Panc1 (cell line): ENCODE results near the gene USP40. TPM values are rescaled to one million over a fixed set of nuclear protein-coding genes. Genes with fewer than 3 reads are reported as not detected.

Experiments used
- ATAC-seq: fragments of 200-7000 bp; cut with Tn5 transposase; 2 replicates; pipeline ENCODE4 v1.9.1; 2020; ENCODE audit warnings: mild to moderate bottlenecking, moderate library complexity
- BruUV-seq: library from RNA; stranded (reverse); fragments of 400-500 nt; replicated peaks from 2 replicates; lab custom pipeline; 2021; lab: Mats Ljungman, UMichigan
- CTCF ChIA-PET: fragments of 300-600 bp; sonication (Branson Sonifier 250); formaldehyde crosslinking; loops from one replicate; lab custom pipeline; 2022; ENCODE audit warnings: antibody characterized with exemption; lab: Charles Lee
- POLR2A ChIA-PET: fragments of 300-600 bp; sonication (Branson Sonifier 250); formaldehyde crosslinking; loops from one replicate; lab custom pipeline; 2022; ENCODE audit warnings: antibody characterized with exemption; lab: Charles Lee
- DNase-seq: peaks from one replicate; pipeline ENCODE4 v3.0.0-alpha.2; 2010; ENCODE audit warnings: low read depth, low spot score
- H3K27ac ChIP-seq: 2 replicates; pipeline ENCODE4 v1.5.1; 2011; ENCODE audit warnings: mild to moderate bottlenecking, low read length, inconsistent platforms
- H3K27me3 ChIP-seq: fragments of 200-500 bp; sonication (Bioruptor generic); 2 replicates; pipeline ENCODE4 v1.6.0; 2014; ENCODE audit warnings: low read length, inconsistent platforms; ENCODE audit not compliant: control insufficient read depth, insufficient read depth
- H3K36me3 ChIP-seq: fragments of 200-500 bp; sonication (Bioruptor generic); 2 replicates; pipeline ENCODE4 v1.5.1; 2014; ENCODE audit warnings: inconsistent platforms, mild to moderate bottlenecking, low read length, moderate library complexity; ENCODE audit not compliant: control insufficient read depth, insufficient read depth
- H3K4me1 ChIP-seq: 2 replicates; pipeline ENCODE4 v1.5.1; 2011; ENCODE audit warnings: inconsistent platforms, mild to moderate bottlenecking, low read length, moderate library complexity; ENCODE audit not compliant: control insufficient read depth, insufficient read depth
- H3K4me3 ChIP-seq, 2 experiments: 2 replicates each; pipeline ENCODE4 v1.5.1; 2011 to 2012; ENCODE audit warnings: low read depth in 2 of 2, low read length in 2 of 2, mild to moderate bottlenecking in 2 of 2, inconsistent platforms in 1 of 2, moderate library complexity in 1 of 2
- H3K9me3 ChIP-seq: fragments of 200-500 bp; sonication (Bioruptor generic); 2 replicates; pipeline ENCODE4 v1.5.1; 2014; ENCODE audit warnings: low read depth, mild to moderate bottlenecking, inconsistent platforms, low read length, moderate library complexity; ENCODE audit not compliant: control insufficient read depth, insufficient read depth
- POLR2AphosphoS5 ChIP-seq: IDR thresholded peaks from 2 replicates; pipeline ENCODE4 v1.6.1; 2012; ENCODE audit warnings: mild to moderate bottlenecking, low read depth, low read length, moderate library complexity
- SIN3A ChIP-seq: IDR thresholded peaks from 2 replicates; pipeline ENCODE4 v1.6.1; 2012; ENCODE audit warnings: low read depth, mild to moderate bottlenecking, low read length, moderate library complexity, borderline replicate concordance; ENCODE audit not compliant: insufficient read depth
- TCF7L2 ChIP-seq: IDR thresholded peaks from 2 replicates; pipeline ENCODE4 v1.6.1; 2011; ENCODE audit warnings: mild to moderate bottlenecking, low read depth, low read length, inconsistent platforms
- in situ Hi-C: cut with HindIII; loops from 2 replicates; pipeline ENCODE4 v1.10.0; 2016; ENCODE audit warnings: low sequenced_read_pairs, low pct_unique_long_range_greater_than_20kb
- intact Hi-C: fragments of 100-400 bp; cut with micrococcal nuclease; formaldehyde crosslinking; loops from one replicate; pipeline ENCODE4 v1.10.0; 2022; ENCODE audit not compliant: unreplicated experiment
- total RNA-seq: library from RNA; stranded (reverse); gene quantifications from one replicate; pipeline ENCODE4 v1.2.1, GENCODE V29; 2021; ENCODE audit not compliant: unreplicated experiment
- TF ChIP-seq, protein P1 (sequence below): fragments of 450-650 bp; IDR thresholded peaks from 2 replicates; pipeline ENCODE4 v1.5.1; 2017; ENCODE audit warnings: mild to moderate bottlenecking
- TF ChIP-seq, protein P2 (sequence below), 2 experiments: IDR thresholded peaks; 2 replicates each; pipeline ENCODE4 v1.6.1; 2011 to 2012; ENCODE audit warnings: low read depth in 2 of 2, control low read depth in 1 of 2, low read length in 1 of 2, mild to moderate bottlenecking in 1 of 2, moderate library complexity in 1 of 2; ENCODE audit not compliant: insufficient read depth in 1 of 2

USP40 gene
- total RNA-seq, 1 experiment from 2014 or later, result 26.6 TPM

DNA sequence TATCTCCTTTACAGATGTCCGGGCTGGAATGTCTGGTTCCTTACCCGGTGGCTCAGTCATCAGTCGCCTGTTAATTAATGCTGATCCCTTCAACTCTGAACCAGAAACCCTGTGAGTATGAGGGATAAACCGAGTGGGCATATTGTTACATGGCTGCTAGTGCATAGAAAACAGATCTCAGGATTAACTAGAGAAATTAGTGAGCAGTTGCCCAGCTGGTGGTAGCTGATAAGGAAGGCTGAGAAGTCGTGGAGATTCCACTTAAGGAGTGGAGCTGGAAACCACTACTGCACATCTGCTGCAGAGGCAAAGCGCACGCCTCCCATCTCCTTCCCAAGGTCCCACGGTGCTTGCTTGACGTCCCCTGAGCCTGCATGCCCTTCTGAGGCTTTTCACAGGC is 114.6 kb downstream of the USP40 start:
- BruUV-seq, result no TSS peak
- intact Hi-C loops, result no loop called here
- Histone ChIP-seq H3K27me3 (no peaks in the 10 kb centered on the region), H3K9me3 (no peaks in the 10 kb centered on the region), H3K27ac (no peak overlapping the region), H3K4me1 (peaks cover 8% of the 10 kb centered on the region; the same call in 1 of the 2 replicates), H3K36me3 (peaks cover 21% of the 10 kb centered on the region), H3K4me3 (no peak overlapping the region)
- DNase-seq (no peak), ATAC-seq (no peak)
- TF ChIP-seq TCF7L2, result no peak
- no peak for TF ChIP-seq POLR2AphosphoS5
- no peak for TF ChIP-seq SIN3A
- TF ChIP-seq, protein P1, sequence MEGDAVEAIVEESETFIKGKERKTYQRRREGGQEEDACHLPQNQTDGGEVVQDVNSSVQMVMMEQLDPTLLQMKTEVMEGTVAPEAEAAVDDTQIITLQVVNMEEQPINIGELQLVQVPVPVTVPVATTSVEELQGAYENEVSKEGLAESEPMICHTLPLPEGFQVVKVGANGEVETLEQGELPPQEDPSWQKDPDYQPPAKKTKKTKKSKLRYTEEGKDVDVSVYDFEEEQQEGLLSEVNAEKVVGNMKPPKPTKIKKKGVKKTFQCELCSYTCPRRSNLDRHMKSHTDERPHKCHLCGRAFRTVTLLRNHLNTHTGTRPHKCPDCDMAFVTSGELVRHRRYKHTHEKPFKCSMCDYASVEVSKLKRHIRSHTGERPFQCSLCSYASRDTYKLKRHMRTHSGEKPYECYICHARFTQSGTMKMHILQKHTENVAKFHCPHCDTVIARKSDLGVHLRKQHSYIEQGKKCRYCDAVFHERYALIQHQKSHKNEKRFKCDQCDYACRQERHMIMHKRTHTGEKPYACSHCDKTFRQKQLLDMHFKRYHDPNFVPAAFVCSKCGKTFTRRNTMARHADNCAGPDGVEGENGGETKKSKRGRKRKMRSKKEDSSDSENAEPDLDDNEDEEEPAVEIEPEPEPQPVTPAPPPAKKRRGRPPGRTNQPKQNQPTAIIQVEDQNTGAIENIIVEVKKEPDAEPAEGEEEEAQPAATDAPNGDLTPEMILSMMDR, result no peak
- TF ChIP-seq, protein P2, sequence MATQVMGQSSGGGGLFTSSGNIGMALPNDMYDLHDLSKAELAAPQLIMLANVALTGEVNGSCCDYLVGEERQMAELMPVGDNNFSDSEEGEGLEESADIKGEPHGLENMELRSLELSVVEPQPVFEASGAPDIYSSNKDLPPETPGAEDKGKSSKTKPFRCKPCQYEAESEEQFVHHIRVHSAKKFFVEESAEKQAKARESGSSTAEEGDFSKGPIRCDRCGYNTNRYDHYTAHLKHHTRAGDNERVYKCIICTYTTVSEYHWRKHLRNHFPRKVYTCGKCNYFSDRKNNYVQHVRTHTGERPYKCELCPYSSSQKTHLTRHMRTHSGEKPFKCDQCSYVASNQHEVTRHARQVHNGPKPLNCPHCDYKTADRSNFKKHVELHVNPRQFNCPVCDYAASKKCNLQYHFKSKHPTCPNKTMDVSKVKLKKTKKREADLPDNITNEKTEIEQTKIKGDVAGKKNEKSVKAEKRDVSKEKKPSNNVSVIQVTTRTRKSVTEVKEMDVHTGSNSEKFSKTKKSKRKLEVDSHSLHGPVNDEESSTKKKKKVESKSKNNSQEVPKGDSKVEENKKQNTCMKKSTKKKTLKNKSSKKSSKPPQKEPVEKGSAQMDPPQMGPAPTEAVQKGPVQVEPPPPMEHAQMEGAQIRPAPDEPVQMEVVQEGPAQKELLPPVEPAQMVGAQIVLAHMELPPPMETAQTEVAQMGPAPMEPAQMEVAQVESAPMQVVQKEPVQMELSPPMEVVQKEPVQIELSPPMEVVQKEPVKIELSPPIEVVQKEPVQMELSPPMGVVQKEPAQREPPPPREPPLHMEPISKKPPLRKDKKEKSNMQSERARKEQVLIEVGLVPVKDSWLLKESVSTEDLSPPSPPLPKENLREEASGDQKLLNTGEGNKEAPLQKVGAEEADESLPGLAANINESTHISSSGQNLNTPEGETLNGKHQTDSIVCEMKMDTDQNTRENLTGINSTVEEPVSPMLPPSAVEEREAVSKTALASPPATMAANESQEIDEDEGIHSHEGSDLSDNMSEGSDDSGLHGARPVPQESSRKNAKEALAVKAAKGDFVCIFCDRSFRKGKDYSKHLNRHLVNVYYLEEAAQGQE (IDR thresholded peaks at IDR 0.05; ENCODE audit: insufficient read depth in 1 of 2, low read depth in 2 of 2, low read length in 1 of 2), result no peak
- in situ Hi-C loops, result no loop called here
- ChIA-PET POLR2A (no interaction called here), CTCF (no interaction called here)

DNA sequence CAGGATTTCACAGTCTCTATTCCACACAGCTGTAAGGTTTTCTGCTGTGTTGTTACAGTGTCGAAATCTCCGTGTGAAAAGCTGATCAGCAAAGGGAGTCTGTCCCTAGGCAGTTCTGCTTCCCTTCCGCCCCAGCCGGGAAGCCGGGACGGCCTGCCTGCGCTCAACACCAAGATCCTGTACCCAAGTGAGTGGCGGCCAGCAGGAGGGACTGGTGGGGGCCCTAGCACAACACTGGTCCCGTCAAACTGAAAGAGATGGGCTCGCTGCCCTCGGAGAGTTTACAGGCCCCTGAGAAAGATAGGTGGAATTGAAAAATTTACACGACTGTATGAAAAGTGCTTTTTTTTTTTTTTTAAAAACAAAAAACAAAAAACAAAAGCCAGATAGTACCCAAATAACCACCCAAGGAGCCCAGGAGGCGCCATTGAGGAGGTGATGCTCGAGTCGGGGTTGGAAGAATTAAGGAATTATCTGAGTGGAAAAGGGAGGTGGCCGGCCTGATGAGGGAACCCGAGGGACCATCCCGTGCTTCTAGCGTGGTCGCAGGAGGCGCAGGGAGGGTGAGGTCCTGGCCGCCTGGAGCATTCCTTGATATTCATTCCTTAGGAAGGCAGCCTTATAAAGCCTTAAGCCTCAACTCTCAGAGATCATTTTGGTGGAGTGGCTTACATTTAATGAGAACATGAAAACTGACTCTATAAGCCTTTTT is 115.6 kb downstream of the USP40 start:
- peaks cover 20% of the 10 kb centered on the region for H3K36me3 ChIP-seq
- no peaks in the 10 kb centered on the region for H3K9me3 ChIP-seq
- H3K4me1 ChIP-seq, result peaks cover 8% of the 10 kb centered on the region; the same call in 1 of the 2 replicates
- ChIA-PET POLR2A (no interaction called here), CTCF (no interaction called here)
- BruUV-seq, result no TSS peak
- no peaks in the 10 kb centered on the region for H3K27me3 ChIP-seq
- TF ChIP-seq POLR2AphosphoS5 (no peak), SIN3A (no peak), TCF7L2 (no peak)
- TF ChIP-seq, protein P2 (IDR thresholded peaks at IDR 0.05; ENCODE audit: insufficient read depth in 1 of 2, low read depth in 2 of 2, low read length in 1 of 2), result no peak
- TF ChIP-seq, protein P1, result no peak
- in situ Hi-C loops, result no loop called here
- intact Hi-C loops, result no loop called here
- no peak for ATAC-seq
- no peak overlapping the region for H3K4me3 ChIP-seq
- H3K27ac ChIP-seq, result no peak overlapping the region
- DNase-seq, result no peak
